Activated CD8-positive, alpha-beta memory T cell treated with anti-CD3 and anti-CD28 coated beads for 36 hours (primary cell): ENCODE results near the gene ZNF552. TPM values are rescaled to one million over a fixed set of nuclear protein-coding genes. Genes with fewer than 3 reads are reported as not detected.
"Not testable (repeated sequence)": the region's sequence is repeated elsewhere in the genome, so short reads cannot be mapped to it uniquely, and the experiment has no call there.

Experiments
- CTCF ChIA-PET: fragments of 350-600 bp; sonication (Branson Sonifier 250); formaldehyde crosslinking; loops from one replicate; lab custom pipeline; 2021; ENCODE audit warnings: antibody characterized with exemption; lab: Charles Lee
- POLR2A ChIA-PET: fragments of 350-600 bp; sonication (Branson Sonifier 250); formaldehyde crosslinking; loops from one replicate; lab custom pipeline; 2021; ENCODE audit warnings: antibody characterized with exemption; lab: Charles Lee
- total RNA-seq, 2 experiments: library from RNA; stranded (reverse); gene quantifications; one replicate each; pipeline ENCODE4 v1.2.3, GENCODE V29; 2021

The ZNF552 gene
- total RNA-seq = 1 to 10 TPM; 6.4 to 7.2 TPM

DNA sequence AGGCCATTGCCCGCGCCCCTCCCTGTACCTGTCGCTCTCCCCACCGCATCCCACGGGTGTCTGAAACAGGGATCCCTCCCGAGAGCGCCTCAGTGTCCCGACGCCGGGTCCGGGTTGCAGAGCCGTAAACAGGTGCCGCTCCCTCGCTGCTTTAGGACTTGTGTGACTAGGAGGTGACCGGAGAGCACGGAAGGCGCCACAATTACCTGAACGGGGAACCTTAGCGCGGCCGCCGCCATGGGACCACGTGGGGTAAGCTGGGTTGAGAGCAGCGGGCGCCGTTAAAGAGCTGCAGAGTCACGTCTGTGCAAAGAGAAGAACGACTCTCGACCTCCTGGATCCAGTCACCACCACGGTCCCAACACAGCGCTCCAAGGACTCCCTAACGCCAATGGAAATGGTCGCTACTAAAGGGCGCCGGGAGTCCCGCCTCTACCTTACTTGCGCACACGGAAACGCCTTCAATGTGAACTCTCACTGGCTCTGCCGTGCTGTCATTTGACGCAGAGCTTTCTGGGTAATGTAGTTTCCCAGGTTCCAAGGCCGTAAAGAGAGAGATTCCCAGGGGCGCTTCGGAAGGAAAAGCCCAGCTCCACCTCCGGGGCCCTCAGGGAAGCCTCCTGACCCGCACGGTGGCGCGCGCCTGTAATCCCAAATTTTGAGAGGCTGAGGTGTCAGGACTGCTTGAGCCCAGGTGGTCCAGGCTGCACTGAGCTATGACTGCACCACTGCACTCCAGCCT, at the start of gene ZNF552:
Gene ZNF552 (minus strand): TSS at position 409 of the 742 bp plus-strand sequence. CDS start 170 bp downstream, at position 239.
- ChIA-PET POLR2A (interaction anchor here (0.6 kb wide), 2 partner anchors 135 to 290 kb away, joined by 3 read pairs; no protein-coding TSS in a partner anchor), CTCF (interaction anchor here (0.6 to 1.2 kb wide), 3 partner anchors 87 to 986 kb away, joined by 3 to 7 read pairs (median 3); partner anchors contain the start of gene ZNF671)

DNA sequence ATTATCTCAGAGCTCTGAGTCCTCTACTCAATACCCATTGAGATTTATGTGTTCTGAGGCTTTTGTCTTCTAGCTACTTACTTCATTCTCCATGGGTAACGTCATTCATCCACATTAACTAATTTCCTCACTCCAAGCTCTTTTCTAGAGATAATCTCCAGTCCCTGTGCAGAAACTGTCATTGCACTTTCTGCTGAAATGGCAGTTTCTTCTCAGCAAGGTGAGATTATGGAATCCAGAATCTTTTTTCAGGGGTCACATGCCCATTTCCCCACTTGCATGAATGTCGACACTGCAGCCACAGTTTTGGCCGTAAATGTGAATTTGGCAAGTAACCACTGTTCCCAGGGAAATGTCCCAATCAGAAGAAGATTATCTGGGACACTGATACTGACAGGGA, 47.6 kb upstream of the ZNF552 start:
- POLR2A ChIA-PET = not testable (repeated sequence)

GRCh38 chr19:57854117-57854516, 39.4 kb upstream of the ZNF552 start:
- CTCF ChIA-PET, POLR2A ChIA-PET: not testable (repeated sequence)

More for the DNA sequence above, 47.6 kb upstream of the ZNF552 start:
- CTCF ChIA-PET = not testable (repeated sequence)

GRCh38 chr19:57851812-57852603, 37.3 kb upstream of the ZNF552 start:
- POLR2A ChIA-PET = interaction anchor here (0.6 kb wide), 1 partner anchor 672 kb away, joined by 7 read pairs; no protein-coding TSS in a partner anchor
- CTCF ChIA-PET = not testable (repeated sequence)

GRCh38 chr19:57850553-57851017, 35.9 kb upstream of the ZNF552 start:
- ChIA-PET POLR2A (interaction anchor here (0.6 kb wide), 1 partner anchor 77 kb away, joined by 3 read pairs; no protein-coding TSS in a partner anchor), CTCF (no interaction called here)

- POLR2A ChIA-PET = interaction anchor here (0.5 to 1.0 kb wide), 3 partner anchors 30 to 317 kb away, joined by 3 to 6 read pairs (median 4); no protein-coding TSS in a partner anchor
- CTCF ChIA-PET = not testable (repeated sequence)
Observed at GRCh38 chr19:57849666-57850473, 35.2 kb upstream of the ZNF552 start, which contains the start of gene ZNF587. TSS of gene ZNF587 (plus strand) at chr19:57849859. CDS start at chr19:57850039, 180 bp downstream.

DNA sequence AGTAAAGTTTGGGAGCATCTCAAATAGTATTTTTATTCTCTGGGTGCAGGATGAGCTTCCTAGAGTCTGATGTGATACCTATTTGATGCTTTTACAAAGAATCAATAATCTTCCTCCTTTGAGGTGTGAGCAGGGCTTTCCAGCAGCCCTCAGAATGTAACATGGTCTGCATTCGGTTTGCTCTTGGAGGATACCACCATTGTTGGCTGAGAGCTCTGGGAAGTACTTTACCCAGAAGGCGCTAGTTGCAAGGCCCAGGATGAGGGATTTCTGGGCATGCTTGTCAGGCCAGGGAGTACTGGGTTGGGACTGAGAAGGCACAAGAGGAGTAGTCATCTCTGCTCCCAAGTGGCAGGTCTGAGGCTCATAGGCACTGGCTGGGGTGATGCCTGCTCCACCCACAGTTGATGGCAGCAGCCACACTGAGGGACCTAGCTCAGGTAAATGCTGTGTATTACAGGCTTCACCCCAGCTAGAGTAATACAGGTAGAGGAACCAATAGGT, 34.5 kb upstream of the ZNF552 start:
- POLR2A ChIA-PET = interaction anchor here (0.5 to 1.0 kb wide), 2 partner anchors 29 to 318 kb away, joined by 4 to 6 read pairs; no protein-coding TSS in a partner anchor
- CTCF ChIA-PET = not testable (repeated sequence)

DNA sequence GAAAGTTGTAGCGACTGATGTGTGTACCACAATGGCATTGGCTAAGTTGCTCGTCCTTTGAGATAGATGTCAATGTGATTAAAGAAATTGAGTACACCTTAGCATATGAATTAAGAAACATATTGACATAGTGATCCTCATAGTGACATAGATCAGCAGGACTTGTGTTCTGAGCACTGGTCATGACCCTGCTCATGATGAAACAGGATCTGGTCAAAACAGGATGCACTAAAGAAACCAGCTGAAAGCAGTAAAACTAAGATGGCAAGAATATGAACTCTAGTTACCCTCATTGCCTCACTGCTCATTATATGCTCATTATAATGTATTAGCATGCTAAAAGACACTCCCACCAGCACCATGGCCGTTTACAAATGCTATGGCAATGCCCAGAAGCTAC, 32.5 kb upstream of the ZNF552 start:
- CTCF ChIA-PET, POLR2A ChIA-PET: not testable (repeated sequence)

- POLR2A ChIA-PET = no interaction called here
- CTCF ChIA-PET = no interaction called here
Observed at GRCh38 chr19:57841122-57841763, 26.5 kb upstream of the ZNF552 start.

GRCh38 chr19:57838622-57839191, 24.0 kb upstream of the ZNF552 start:
- POLR2A ChIA-PET, CTCF ChIA-PET: not testable (repeated sequence)

DNA sequence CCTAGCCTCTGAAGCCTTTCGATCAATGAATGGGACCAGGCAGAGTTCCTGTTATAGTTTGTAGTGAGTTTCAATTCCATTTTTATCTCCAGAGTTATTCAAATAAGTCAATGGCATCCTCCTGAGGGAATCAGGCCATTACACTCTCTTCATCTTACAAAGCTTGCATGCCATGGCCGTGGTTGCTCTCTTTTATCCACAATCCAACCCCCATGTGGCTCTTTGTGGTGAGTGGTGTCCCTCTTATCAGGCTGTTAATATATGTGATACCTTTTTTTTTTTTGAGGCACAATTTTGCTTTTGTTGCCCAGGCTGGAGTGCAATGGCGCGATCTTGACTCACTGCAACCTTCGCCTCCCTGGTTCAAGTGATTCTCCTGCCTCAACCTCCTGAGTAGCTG, 22.3 kb upstream of the ZNF552 start:
- POLR2A ChIA-PET, CTCF ChIA-PET: not testable (repeated sequence)

GRCh38 chr19:57830071-57830602, 15.4 kb upstream of the ZNF552 start, which contains the start of gene ZNF587B:
TSS of gene ZNF587B (plus strand) at chr19:57830299. CDS start at chr19:57830529, 230 bp downstream.
- CTCF ChIA-PET = no interaction called here
- POLR2A ChIA-PET = no interaction called here

DNA sequence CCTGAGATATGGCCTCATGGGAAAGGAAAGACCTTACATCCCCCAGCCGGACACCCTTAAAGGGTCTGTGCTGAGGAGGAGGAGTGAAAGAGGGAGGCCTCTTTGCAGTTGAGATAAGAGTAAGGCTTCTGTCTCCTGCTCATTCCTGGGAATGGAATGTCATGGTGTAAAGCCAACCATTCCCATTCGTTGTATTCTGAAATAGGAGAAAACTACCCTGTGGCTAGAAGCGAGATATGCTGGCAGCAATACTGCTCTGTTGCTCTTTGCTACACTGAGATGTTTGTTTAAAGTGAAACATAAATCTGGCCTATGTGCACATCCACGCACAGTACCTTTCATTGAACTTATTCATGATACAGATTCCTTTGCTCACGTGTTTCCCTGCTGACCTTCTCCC, 14.6 kb upstream of the ZNF552 start:
- CTCF ChIA-PET = no interaction called here
- POLR2A ChIA-PET = no interaction called here

- ChIA-PET CTCF (no interaction called here), POLR2A (no interaction called here)
Observed at GRCh38 chr19:57825511-57825910, 10.8 kb upstream of the ZNF552 start.

DNA sequence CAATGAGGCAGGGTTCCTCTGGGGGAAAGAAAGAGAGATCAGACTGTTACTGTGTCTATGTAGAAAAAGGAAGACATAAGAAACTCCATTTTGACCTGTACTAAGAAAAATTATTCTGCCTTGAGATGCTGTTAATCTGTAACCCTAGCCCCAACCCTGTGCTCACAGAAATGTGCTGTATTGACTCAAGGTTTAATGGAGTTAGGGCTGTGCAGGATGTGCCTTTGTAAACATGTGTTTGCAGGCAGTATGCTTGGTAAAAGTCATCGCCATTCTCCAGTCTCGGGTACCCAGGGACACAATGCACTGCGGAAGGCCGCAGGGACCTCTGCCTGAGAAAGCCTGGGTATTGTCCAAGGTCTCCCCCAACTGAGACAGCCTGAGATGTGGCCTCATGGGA, 8.9 kb upstream of the ZNF552 start:
- CTCF ChIA-PET, POLR2A ChIA-PET: not testable (repeated sequence)

DNA sequence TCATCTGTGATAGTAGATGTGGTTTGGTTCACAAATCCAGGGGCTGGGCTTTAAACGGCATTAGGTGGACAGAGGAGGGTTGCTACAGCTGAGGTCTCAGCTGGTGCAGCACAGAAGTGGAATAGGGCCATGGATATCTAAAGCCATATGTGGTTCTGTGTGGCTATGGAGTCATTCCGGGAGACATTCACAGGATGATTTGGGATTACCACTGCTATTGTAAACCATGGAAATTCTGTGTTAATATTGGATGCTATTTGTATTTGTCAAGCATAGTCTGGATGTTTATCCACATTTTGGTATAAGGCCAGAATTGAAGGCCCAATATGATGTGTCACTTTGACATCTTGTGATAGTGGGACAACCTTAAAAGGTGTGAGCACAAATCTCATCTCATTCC, 8.4 kb upstream of the ZNF552 start:
- CTCF ChIA-PET, POLR2A ChIA-PET: not testable (repeated sequence)

DNA sequence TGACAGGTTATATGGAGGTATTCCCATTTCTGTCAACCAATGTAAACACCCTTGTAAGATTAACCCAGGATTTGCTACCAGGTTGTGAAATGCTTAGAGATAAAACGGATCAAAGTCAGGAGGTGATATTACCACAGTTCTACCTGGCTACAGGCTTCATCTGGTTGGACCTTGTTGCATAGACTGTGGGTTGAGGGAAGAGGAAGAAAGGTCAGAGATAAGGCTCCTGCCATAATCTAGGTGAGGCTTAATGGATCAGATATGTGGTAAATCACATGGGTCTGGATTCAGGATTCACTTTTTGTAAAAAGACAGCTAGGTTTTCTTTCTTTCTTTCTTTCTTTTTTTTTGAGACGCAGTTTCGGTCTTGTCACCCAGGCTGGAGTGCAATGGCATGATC, 6.8 kb upstream of the ZNF552 start:
- CTCF ChIA-PET, POLR2A ChIA-PET: not testable (repeated sequence)

DNA sequence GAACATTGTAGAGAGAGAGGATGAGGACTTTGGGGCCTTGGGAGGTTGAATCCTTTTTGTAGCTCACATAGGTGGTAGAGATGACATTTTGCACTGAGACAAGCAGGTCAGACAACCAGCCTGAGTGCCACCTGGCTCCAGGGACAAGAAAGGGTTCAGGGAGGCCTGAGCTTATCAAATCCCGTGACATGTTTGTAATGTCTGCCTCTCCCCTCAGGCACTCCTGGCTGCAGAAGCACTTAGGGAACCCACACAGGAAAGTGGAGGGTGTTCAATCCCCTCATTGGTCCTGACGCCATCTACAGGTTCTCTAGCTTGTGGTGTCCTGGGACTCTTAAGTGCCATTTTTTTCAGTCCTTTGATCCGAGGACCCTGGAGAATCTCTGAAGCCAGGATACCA, 6.4 kb upstream of the ZNF552 start:
- CTCF ChIA-PET, POLR2A ChIA-PET: not testable (repeated sequence)
